ENCODE results near the gene KLF9.

DNA sequence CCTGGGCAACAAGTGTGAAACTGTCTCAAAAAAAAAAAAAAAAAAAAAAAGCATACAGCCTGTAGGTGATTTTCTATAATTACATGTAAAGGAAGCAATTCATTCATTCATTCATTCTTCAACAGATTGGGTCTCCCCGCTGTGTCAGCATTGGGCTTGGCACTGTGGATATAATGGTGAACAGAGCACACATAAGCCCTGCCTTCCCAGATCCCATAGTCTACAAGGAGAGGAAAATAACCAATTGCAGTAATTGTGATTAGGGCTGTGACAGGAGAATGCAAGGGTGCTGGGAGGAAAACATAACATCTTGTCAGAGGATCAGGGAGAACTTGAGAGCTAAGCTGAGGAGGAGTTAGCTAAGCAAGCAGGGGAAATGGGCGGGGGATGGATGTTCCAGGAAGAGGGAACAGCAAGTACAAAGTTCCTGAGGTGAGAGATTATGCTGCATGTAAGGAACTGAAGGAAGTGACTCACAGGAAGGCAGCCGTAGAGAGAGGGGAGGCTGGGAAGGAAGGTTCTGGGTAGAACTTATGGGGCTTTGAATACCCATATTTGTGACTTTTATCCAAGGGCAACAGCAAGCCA lies 24.0 kb upstream of the KLF9 start:
- TF ChIP-seq, protein P1, sequence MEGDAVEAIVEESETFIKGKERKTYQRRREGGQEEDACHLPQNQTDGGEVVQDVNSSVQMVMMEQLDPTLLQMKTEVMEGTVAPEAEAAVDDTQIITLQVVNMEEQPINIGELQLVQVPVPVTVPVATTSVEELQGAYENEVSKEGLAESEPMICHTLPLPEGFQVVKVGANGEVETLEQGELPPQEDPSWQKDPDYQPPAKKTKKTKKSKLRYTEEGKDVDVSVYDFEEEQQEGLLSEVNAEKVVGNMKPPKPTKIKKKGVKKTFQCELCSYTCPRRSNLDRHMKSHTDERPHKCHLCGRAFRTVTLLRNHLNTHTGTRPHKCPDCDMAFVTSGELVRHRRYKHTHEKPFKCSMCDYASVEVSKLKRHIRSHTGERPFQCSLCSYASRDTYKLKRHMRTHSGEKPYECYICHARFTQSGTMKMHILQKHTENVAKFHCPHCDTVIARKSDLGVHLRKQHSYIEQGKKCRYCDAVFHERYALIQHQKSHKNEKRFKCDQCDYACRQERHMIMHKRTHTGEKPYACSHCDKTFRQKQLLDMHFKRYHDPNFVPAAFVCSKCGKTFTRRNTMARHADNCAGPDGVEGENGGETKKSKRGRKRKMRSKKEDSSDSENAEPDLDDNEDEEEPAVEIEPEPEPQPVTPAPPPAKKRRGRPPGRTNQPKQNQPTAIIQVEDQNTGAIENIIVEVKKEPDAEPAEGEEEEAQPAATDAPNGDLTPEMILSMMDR (IDR thresholded peaks at IDR 0.05; ENCODE audit: extremely low read depth in 1 of 2, insufficient read depth in 1 of 2, low read depth in 1 of 2, low read length in 2 of 2): no peak
- peak; percentile 91 for TF ChIP-seq POLR2AphosphoS5 (IDR thresholded peaks at IDR 0.05; ENCODE audit: insufficient read depth, low read depth, low read length)
- peak; percentile 61 for TF ChIP-seq POLR2A (IDR thresholded peaks at IDR 0.05; ENCODE audit: low read depth, low read length)
- TF ChIP-seq, protein P2, sequence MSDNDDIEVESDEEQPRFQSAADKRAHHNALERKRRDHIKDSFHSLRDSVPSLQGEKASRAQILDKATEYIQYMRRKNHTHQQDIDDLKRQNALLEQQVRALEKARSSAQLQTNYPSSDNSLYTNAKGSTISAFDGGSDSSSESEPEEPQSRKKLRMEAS (IDR thresholded peaks at IDR 0.05; ENCODE audit: insufficient read depth, insufficient read length): no peak
- TF ChIP-seq EZH2 (IDR thresholded peaks at IDR 0.05; ENCODE audit: borderline replicate concordance, low read depth, low read length, severe bottlenecking): no peak
- peak; percentile 82 for TF ChIP-seq GATA2 (IDR thresholded peaks at IDR 0.05; ENCODE audit: insufficient read depth, insufficient read length, low read depth, low read length)
